Activated CD4-positive, CD25-positive, alpha-beta regulatory T cell treated with anti-CD3 and anti-CD28 coated beads, Interleukin-2, amount 50 U/mL, for 72 hours (primary cell): Measurements from ENCODE around the gene XBP1.
"Not testable (repeated sequence)": the region's sequence is repeated elsewhere in the genome, so short reads cannot be mapped to it uniquely, and the experiment has no call there.

ENCODE experiments used
- DNase-seq: peaks from one replicate; pipeline ENCODE4 v3.0.0; 2021

The XBP1 gene

GRCh38 chr22:28800308-28801041 is at the start of gene XBP1:
XBP1 (minus strand) TSS chr22:28800569.
- DNase-seq = peak; percentile 91

GRCh38 chr22:28846994-28847393 is 46.6 kb upstream of the XBP1 start:
- DNase-seq = no peak

DNA sequence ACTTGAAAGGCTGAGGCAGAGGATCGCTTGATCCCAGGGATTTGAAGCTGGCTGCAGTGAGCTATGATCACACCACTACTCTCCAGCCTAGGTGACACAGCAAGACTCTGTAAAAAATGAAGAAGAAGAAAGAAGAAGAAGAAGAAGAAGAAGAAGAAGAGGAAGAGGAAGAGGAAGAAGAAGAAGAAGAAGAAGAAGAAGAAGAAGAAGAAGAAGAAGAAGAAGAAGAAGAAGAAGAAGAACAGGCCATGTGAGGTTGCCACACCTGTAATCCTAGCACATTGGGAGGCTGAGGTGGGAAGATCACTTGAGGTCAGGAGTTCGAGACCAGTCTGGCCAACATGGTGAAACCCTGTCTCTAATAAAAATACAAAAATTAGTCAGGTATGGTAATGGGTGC is 43.9 kb upstream of the XBP1 start:
- not testable (repeated sequence) for DNase-seq

GRCh38 chr22:28843633-28844032 is 43.3 kb upstream of the XBP1 start:
- no peak for DNase-seq

GRCh38 chr22:28841111-28841510 is 40.7 kb upstream of the XBP1 start:
- DNase-seq = no peak

DNA sequence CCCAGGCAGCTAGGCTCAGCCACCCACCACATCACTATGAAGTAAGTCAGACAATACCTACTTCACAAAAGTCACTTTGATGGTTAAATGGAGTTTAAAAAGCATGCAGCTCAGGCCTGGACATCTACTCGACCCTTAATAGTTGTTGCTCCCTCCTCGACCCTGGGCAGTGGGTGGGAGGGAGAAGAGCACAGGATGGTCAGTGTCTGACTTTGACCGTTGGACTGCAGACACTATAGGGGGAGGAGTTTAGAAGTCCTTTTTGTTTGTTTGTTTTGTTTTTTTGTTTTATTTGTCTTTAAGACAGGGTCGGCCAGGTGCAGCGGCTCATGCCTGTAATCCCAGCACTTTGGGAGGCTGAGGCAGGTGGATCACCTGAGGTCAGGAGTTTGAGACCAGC is 38.6 kb upstream of the XBP1 start:
- DNase-seq = no peak

DNA sequence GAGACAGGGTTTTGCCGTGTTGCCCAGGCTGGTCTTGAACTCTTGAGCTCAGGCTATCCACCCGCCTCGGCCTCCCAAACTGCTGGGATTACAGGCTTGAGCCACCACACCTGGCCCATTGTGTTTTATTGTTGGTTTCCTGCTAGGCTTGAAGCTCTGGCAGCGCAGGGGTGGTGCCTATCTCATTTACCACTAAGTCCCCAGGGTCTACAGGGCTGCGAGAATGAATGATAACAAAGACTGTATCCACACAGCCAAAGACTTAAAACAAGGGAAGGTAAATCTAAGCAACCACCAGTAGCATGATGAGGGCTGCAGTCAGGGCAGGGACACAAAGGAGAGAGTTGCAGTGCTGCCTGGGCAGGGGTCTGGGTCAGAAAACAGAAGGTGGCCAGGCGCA is 37.3 kb upstream of the XBP1 start:
- DNase-seq = no peak

GRCh38 chr22:28835630-28836189 is 35.3 kb upstream of the XBP1 start:
- DNase-seq = no peak

DNA sequence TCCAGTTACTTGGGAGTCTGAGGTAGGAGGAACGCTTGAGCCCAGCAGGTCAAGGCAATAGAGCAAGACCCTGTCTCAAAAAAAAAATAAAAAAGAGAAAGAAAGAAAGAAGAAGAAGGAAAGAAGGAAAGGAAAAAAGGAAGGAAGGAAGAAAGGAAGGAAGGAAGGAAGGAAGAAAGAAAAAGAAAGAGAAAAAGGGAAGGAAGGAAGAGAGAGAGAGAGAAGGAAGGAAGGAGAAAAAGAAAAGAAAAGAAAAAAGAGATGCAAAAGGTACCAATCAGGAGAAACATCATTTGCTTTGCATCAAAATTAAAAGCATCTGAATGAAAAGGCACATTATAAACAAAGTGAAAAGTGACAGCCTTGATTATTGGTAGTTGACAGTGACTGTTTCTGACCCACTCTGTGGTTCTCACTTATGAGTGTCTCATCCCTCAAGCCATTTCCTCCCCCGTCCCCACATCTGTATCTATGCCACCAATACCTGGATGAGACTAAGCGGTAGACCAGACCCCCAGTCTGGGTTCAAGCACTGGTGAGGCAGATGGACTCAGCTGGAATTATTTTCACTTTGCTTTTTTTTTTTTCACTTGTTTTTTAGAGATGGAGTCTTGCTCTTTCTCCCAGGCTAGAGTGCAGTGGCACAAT is 33.0 kb upstream of the XBP1 start:
- no peak for DNase-seq

DNA sequence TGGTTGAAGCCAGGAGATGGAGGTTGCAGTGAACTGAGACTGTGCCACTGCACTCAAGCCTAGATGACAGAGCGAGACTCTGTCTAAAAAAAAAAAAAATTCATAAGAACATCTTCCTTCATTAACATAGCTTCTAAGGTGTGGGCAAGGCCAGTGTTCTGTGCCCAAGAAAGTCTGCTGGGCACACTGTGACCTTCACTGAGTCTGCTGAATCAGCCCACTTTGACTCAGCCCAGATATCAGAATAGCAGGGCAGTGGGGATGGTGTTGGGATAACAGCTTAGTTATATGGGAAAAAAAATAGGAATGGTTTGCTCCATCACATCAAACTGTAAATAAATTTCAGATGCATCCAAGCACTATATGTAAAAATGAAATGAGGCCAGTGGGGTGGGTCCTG is 32.4 kb upstream of the XBP1 start:
- no peak for DNase-seq

- DNase-seq = no peak
Measured at GRCh38 chr22:28831140-28832072, 31.0 kb upstream of the XBP1 start.

DNA sequence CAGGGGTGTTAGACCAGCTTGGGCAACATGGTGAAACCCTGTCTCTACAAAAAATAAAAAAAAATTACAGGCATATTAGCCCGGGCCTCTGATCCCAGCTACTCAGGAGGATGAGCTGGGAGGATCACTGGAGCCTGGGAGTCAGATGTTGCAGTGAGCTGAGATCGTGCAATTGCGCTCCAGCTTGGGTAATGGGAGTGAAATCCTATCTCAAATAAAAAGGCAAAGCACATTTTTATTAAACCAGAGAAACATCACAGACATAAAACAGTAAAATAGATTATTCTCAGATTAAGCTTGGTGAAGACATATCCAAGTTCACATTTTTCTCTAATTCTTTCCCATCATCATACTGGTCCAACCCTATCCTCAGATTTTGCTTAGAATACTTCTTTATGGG is 30.1 kb upstream of the XBP1 start:
- DNase-seq = no peak

DNA sequence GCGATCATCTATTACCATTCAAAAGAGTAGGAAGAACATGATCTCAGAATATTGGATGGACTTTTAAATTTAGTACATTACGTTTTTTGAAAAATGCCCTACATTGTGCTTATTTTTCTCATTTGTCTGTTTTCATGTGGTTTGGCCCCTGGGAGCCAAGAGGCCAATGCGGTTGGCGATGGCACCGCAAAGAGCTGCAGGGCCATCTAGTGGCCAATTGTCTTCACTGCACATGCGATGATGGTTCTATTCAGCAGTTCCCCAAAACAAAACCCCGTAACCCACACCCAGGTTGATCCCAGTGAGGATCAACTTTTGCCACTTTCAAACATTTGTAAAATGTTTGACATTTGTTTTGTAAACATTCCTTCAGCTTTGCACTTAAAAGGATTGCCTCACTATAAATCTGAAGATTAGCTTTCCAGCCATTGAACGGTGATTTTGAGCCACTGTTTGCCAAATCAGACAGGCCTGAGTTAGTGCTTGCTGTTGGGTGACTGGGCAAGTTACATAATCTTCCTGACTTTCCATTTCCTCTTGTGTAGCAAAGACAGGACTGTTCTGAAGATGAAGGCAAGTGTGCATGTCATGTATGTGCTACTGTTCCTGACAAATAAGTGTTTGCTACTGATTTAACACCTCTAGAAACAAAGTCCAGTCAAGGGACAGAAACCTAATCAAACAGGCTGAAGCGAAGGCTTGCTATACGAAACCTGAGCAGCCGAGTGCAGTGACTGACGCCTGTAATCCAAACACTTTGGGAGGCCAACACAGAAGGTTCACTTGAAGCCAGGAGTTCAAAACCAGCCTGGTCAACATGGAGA is 29.2 kb upstream of the XBP1 start:
- DNase-seq = peak; percentile 75

DNA sequence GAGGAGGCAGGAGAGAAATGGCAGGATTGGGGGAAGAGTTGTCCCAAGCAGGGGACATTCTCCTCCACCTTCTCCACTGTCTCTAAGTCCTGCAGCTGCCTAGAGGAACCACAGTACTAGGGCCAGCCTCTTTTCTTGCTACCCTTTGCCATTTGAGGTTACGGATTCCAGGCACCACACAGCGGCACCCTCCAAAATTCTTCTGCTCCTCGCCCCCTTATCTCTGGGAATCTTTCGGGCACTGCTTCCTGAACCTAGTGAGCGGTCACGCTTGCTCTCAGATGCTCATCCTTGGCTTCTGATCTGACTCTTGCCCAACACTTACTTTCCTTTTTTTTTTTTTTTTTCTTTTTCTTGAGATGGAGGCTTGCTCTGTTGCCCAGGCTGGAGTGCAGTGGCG is 26.6 kb upstream of the XBP1 start:
- DNase-seq = no peak

DNA sequence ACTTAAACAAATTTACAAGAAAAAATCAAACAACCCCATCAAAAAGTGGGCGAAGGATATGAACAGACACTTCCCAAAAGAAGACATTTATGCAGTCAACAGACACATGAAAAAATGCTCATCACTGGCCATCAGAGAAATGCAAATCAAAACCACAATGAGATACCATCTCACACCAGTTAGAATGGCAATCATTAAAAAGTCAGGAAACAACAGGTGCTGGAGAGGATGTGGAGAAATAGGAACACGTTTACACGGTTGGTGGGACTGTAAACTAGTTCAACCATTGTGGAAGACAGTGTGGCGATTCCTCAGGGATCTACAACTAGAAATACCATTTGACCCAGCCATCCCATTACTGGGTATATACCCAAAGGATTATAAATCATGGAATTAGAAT is 26.1 kb upstream of the XBP1 start:
- DNase-seq = not testable (repeated sequence)

GRCh38 chr22:28824455-28824854 is 24.1 kb upstream of the XBP1 start:
- DNase-seq = not testable (repeated sequence)

- DNase-seq = no peak
Measured at GRCh38 chr22:28822930-28823551, 22.7 kb upstream of the XBP1 start.

DNA sequence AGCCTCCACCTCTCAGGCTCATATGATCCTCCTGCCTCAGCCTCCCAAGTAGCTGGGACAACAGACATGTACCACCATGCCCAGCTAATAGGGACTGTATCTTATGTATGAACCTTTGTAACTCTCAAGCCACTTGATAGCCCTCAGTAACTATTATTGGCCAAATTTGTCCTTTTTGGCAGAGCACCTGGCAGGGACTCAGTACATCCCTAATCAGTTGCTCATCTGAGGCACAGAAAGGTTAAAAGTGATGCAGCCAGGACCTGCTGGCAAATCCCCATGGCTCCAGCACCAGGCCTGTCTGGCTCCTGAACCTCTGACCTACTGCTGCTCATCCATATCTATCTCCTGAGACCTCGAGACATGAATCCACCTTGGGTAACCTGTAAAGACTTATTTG is 21.1 kb upstream of the XBP1 start:
- DNase-seq = no peak

GRCh38 chr22:28820885-28821284 is 20.5 kb upstream of the XBP1 start:
- DNase-seq = no peak

- DNase-seq = no peak
Measured at GRCh38 chr22:28819253-28820096, 19.1 kb upstream of the XBP1 start.
